WTC11 (cell line): ENCODE results near the gene HSPB6. TPM values are rescaled to one million over a fixed set of nuclear protein-coding genes. Genes with fewer than 3 reads are reported as not detected.

Source experiments
- ATAC-seq: fragments of 200-7000 bp; cut with Tn5 transposase; 2 replicates; pipeline ENCODE4 v1.10.0; 2021; ENCODE audit warnings: mild to moderate bottlenecking, moderate library complexity
- CTCF ChIA-PET: fragments of 300-600 bp; sonication (Branson Sonifier 250); formaldehyde crosslinking; loops from one replicate; lab custom pipeline; 2021; ENCODE audit warnings: antibody characterized with exemption; lab: Charles Lee
- POLR2A ChIA-PET: fragments of 350-600 bp; sonication (Branson Sonifier 250); formaldehyde crosslinking; loops from one replicate; lab custom pipeline; 2021; ENCODE audit warnings: antibody characterized with exemption; lab: Charles Lee
- DNase-seq: peaks from one replicate; pipeline ENCODE4 v3.0.0; 2021; ENCODE audit warnings: low spot score
- H3K27ac Mint-ChIP-seq: 2 replicates; pipeline ENCODE4 v1.8.0; 2021; ENCODE audit warnings: mixed read lengths
- H3K27me3 Mint-ChIP-seq: 2 replicates; pipeline ENCODE4 v1.8.0; 2021; ENCODE audit warnings: low read depth, mild to moderate bottlenecking, moderate library complexity, mixed read lengths
- H3K36me3 Mint-ChIP-seq: 2 replicates; pipeline ENCODE4 v1.8.0; 2021; ENCODE audit warnings: mixed read lengths
- H3K4me1 Mint-ChIP-seq: 2 replicates; pipeline ENCODE4 v1.8.0; 2022; ENCODE audit warnings: mixed read lengths
- H3K4me3 Mint-ChIP-seq: 2 replicates; pipeline ENCODE4 v1.8.0; 2021; ENCODE audit warnings: mild to moderate bottlenecking, moderate library complexity, mixed read lengths
- H3K9me3 Mint-ChIP-seq: 2 replicates; pipeline ENCODE4 v1.8.0; 2021; ENCODE audit warnings: mixed read lengths
- AR ChIP-seq: fragments of 250-450 bp; sonication (Bioruptor Pico); IDR thresholded peaks from 2 replicates; pipeline ENCODE4 v1.9.0; 2021; ENCODE audit warnings: mild to moderate bottlenecking
- CBFB ChIP-seq: sonication (generic); formaldehyde crosslinking; IDR thresholded peaks from 2 replicates; pipeline ENCODE4 v1.8.1; 2022; ENCODE audit warnings: mild to moderate bottlenecking, low read depth, missing genetic modification reagents
- CREM ChIP-seq: sonication (generic); formaldehyde crosslinking; IDR thresholded peaks from 2 replicates; pipeline ENCODE4 v1.8.1; 2022; ENCODE audit warnings: mild to moderate bottlenecking, missing genetic modification reagents, moderate library complexity
- GTF2I ChIP-seq: fragments of 250-450 bp; sonication (Bioruptor Pico); conservative IDR thresholded peaks from 2 replicates; pipeline ENCODE4 v1.4.0; 2021; ENCODE audit warnings: mild to moderate bottlenecking
- HMGA2 ChIP-seq: fragments of 250-450 bp; sonication (Bioruptor Pico); IDR thresholded peaks from 2 replicates; pipeline ENCODE4 v1.4.0; 2021; ENCODE audit warnings: mild to moderate bottlenecking, moderate library complexity
- MXD4 ChIP-seq: fragments of 250-450 bp; sonication (Bioruptor Pico); IDR thresholded peaks from 2 replicates; pipeline ENCODE4 v1.8.0; 2021; ENCODE audit warnings: mild to moderate bottlenecking, moderate library complexity, borderline replicate concordance
- NFE2L1 ChIP-seq: sonication (generic); formaldehyde crosslinking; IDR thresholded peaks from 2 replicates; pipeline ENCODE4 v1.8.1; 2023; ENCODE audit warnings: missing genetic modification reagents
- PRDM15 ChIP-seq: sonication (generic); formaldehyde crosslinking; IDR thresholded peaks from 2 replicates; pipeline ENCODE4 v1.8.0; 2022; ENCODE audit warnings: missing genetic modification reagents
- SP1 ChIP-seq: sonication (generic); formaldehyde crosslinking; conservative IDR thresholded peaks from 2 replicates; pipeline ENCODE4 v1.8.1; 2022; ENCODE audit warnings: missing genetic modification reagents
- ZNF121 ChIP-seq: sonication (generic); formaldehyde crosslinking; IDR thresholded peaks from 2 replicates; pipeline ENCODE4 v1.8.0; 2023; ENCODE audit warnings: missing genetic modification reagents
- ZNF396 ChIP-seq: fragments of 250-450 bp; sonication (Bioruptor Pico); IDR thresholded peaks from 2 replicates; pipeline ENCODE4 v1.8.0; 2021; ENCODE audit warnings: mild to moderate bottlenecking, moderate library complexity, borderline replicate concordance
- ZNF416 ChIP-seq: fragments of 250-450 bp; sonication (Bioruptor Pico); IDR thresholded peaks from 2 replicates; pipeline ENCODE4 v1.9.0; 2021; ENCODE audit warnings: mild to moderate bottlenecking, inconsistent platforms
- ZNF671 ChIP-seq: fragments of 250-450 bp; sonication (Bioruptor Pico); IDR thresholded peaks from 2 replicates; pipeline ENCODE4 v1.8.0; 2021; ENCODE audit warnings: mild to moderate bottlenecking
- total RNA-seq: library from RNA; stranded (reverse); gene quantifications from 3 replicates; pipeline ENCODE4 v1.2.3, GENCODE V29; 2021
- TF ChIP-seq, protein P1 (sequence below): sonication (generic); formaldehyde crosslinking; IDR thresholded peaks from 2 replicates; pipeline ENCODE4 v1.8.0; 2023; ENCODE audit warnings: missing genetic modification reagents
- TF ChIP-seq, protein P2 (sequence below): sonication (generic); formaldehyde crosslinking; IDR thresholded peaks from 2 replicates; pipeline ENCODE4 v1.8.1; 2022; ENCODE audit warnings: missing genetic modification reagents, borderline replicate concordance
- TF ChIP-seq, protein P3 (sequence below): sonication (generic); formaldehyde crosslinking; IDR thresholded peaks from 2 replicates; pipeline ENCODE4 v1.8.0; 2022; ENCODE audit warnings: mild to moderate bottlenecking, missing genetic modification reagents
- TF ChIP-seq, protein P4 (sequence below): fragments of 250-450 bp; sonication (Bioruptor Pico); conservative IDR thresholded peaks from 2 replicates; pipeline ENCODE4 v1.9.0; 2021; ENCODE audit warnings: mild to moderate bottlenecking

Gene HSPB6
- total RNA-seq, 1 experiment from 2014 or later, result 1.7 TPM

- DNase-seq (no peak), ATAC-seq (no peak)
- H3K36me3 Mint-ChIP-seq, result peaks cover 73% of the 10 kb centered on the region
- no peak overlapping the region for H3K27ac Mint-ChIP-seq
- TF ChIP-seq CBFB (CRISPR knock-in tag) (no peak), PRDM15 (CRISPR knock-in tag) (no peak), NFE2L1 (CRISPR knock-in tag) (no peak), ZNF121 (no peak), ZNF416 (no peak), GTF2I (CRISPR knock-in tag) (no peak), ZNF671 (no peak), ZNF396 (CRISPR knock-in tag) (no peak), SP1 (CRISPR knock-in tag) (no peak), AR (CRISPR knock-in tag) (no peak), MXD4 (no peak), CREM (CRISPR knock-in tag) (no peak), HMGA2 (CRISPR knock-in tag) (no peak)
- TF ChIP-seq, protein P1, sequence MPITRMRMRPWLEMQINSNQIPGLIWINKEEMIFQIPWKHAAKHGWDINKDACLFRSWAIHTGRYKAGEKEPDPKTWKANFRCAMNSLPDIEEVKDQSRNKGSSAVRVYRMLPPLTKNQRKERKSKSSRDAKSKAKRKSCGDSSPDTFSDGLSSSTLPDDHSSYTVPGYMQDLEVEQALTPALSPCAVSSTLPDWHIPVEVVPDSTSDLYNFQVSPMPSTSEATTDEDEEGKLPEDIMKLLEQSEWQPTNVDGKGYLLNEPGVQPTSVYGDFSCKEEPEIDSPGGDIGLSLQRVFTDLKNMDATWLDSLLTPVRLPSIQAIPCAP (CRISPR knock-in tag), result no peak
- TF ChIP-seq, protein P2, sequence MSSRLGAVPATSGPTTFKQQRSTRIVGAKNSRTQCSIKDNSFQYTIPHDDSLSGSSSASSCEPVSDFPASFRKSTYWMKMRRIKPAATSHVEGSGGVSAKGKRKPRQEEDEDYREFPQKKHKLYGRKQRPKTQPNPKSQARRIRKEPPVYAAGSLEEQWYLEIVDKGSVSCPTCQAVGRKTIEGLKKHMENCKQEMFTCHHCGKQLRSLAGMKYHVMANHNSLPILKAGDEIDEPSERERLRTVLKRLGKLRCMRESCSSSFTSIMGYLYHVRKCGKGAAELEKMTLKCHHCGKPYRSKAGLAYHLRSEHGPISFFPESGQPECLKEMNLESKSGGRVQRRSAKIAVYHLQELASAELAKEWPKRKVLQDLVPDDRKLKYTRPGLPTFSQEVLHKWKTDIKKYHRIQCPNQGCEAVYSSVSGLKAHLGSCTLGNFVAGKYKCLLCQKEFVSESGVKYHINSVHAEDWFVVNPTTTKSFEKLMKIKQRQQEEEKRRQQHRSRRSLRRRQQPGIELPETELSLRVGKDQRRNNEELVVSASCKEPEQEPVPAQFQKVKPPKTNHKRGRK (CRISPR knock-in tag), result no peak
- TF ChIP-seq, protein P3, sequence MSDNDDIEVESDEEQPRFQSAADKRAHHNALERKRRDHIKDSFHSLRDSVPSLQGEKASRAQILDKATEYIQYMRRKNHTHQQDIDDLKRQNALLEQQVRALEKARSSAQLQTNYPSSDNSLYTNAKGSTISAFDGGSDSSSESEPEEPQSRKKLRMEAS (CRISPR knock-in tag), result no peak
- TF ChIP-seq, protein P4, sequence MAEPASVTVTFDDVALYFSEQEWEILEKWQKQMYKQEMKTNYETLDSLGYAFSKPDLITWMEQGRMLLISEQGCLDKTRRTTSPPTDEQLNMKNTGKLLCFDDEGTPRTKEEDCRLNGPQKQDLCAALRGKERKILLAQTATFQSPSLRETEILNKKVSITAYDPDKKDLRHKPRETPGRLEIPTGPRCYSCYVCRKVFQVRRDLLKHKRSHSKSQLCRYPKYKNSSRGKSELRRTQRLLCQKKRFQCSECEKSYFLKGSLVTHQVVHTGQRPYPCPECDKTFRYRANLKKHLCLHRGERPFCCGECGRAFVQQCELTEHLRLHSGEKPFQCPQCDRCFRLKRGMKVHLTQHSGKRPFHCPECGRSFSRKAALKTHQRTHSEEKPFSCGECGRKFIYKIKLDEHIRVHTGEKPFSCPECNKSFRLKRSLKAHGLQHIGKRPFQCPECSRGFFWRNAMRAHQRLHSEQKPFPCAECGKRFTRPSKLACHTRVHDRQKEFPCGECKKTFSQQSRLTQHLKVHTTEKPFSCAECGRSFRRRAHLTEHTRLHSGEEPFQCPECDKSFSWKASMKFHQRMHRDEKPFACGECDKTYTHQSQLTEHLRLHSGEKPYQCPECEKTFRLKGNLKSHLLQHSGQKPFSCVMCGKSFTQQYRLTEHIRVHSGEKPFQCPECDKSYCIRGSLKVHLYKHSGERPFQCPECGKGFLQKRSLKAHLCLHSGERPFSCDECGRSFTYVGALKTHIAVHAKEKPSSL (CRISPR knock-in tag), result no peak
- H3K27me3 Mint-ChIP-seq, result no peaks in the 10 kb centered on the region
- no peak overlapping the region for H3K4me3 Mint-ChIP-seq
- H3K9me3 Mint-ChIP-seq, result no peaks in the 10 kb centered on the region
- POLR2A ChIA-PET, result no interaction called here
- H3K4me1 Mint-ChIP-seq, result 0 out of 2 replicates have a peak, but pooled peaks cover 2% of the 10 kb centered on the region
- CTCF ChIA-PET, result interaction anchor here (0.5 kb wide), 1 partner anchor 91 kb away, joined by 4 read pairs; no protein-coding TSS in a partner anchor
Measured at GRCh38 chr19:35727956-35728706, 28.7 kb downstream of the HSPB6 start.
